Adipocyte (in vitro differentiated cells): Measurements from ENCODE around the gene NR4A2.
A peak's percentile ranks its signal among the peaks of the same experiment; 100 is the strongest.

Experiments used
- DNase-seq: peaks from one replicate; pipeline ENCODE4 v3.0.0-alpha.2; 2015; ENCODE audit warnings: low read depth
- H3K27me3 ChIP-seq: replicated peaks from 2 replicates; pipeline ENCODE4 v1.7.0; 2013; ENCODE audit warnings: mild to moderate bottlenecking, low read length, moderate library complexity; ENCODE audit not compliant: control insufficient read depth, insufficient read depth
- H3K36me3 ChIP-seq: 2 replicates; pipeline ENCODE4 v1.7.0; 2013; ENCODE audit warnings: low read length, mild to moderate bottlenecking, moderate library complexity; ENCODE audit not compliant: control insufficient read depth, insufficient read depth, severe bottlenecking
- H3K4me1 ChIP-seq: 2 replicates; pipeline ENCODE4 v1.7.0; 2013; ENCODE audit warnings: mild to moderate bottlenecking, low read length, moderate library complexity; ENCODE audit not compliant: control insufficient read depth, insufficient read depth
- H3K4me3 ChIP-seq: 2 replicates; pipeline ENCODE4 v1.7.0; 2013; ENCODE audit warnings: mild to moderate bottlenecking, low read length, moderate library complexity
- H3K9ac ChIP-seq: 2 replicates; pipeline ENCODE4 v1.7.0; 2013; ENCODE audit warnings: mild to moderate bottlenecking, low read length, moderate library complexity
- H3K9me3 ChIP-seq: 2 replicates; pipeline ENCODE4 v1.7.0; 2013; ENCODE audit warnings: mild to moderate bottlenecking, low read length, moderate library complexity; ENCODE audit not compliant: control insufficient read depth

Gene NR4A2

GRCh38 chr2:156332534-156333273 lies at the start of gene NR4A2:
Gene NR4A2, minus strand, starts transcription at chr2:156332721. Its CDS starts 2,535 bp downstream, at chr2:156330186.
- H3K27me3 ChIP-seq = no peaks in the 10 kb centered on the region
- peaks cover 15% of the 10 kb centered on the region for H3K4me1 ChIP-seq
- H3K9ac ChIP-seq = peak within 1 kb of the TSS; percentile 91
- H3K9me3 ChIP-seq = no peaks in the 10 kb centered on the region
- peak within 1 kb of the TSS; percentile 95 for H3K4me3 ChIP-seq
- DNase-seq = peak; percentile 95
- H3K36me3 ChIP-seq = no peaks in the 10 kb centered on the region

GRCh38 chr2:156380117-156380645 lies 47.7 kb upstream of the NR4A2 start:
- H3K27me3 ChIP-seq = no peaks in the 10 kb centered on the region
- DNase-seq = no peak
- no peak overlapping the region for H3K4me3 ChIP-seq
- no peaks in the 10 kb centered on the region for H3K9me3 ChIP-seq
- no peaks in the 10 kb centered on the region for H3K36me3 ChIP-seq
- H3K9ac ChIP-seq = no peak overlapping the region
- H3K4me1 ChIP-seq = no peaks in the 10 kb centered on the region

- H3K4me1 ChIP-seq = no peaks in the 10 kb centered on the region
- H3K9me3 ChIP-seq = no peaks in the 10 kb centered on the region
- no peak for DNase-seq
- no peaks in the 10 kb centered on the region for H3K27me3 ChIP-seq
- no peak overlapping the region for H3K4me3 ChIP-seq
- no peaks in the 10 kb centered on the region for H3K36me3 ChIP-seq
- no peak overlapping the region for H3K9ac ChIP-seq
Measured at GRCh38 chr2:156379714-156380113, 47.2 kb upstream of the NR4A2 start.

- H3K36me3 ChIP-seq = no peaks in the 10 kb centered on the region
- H3K9me3 ChIP-seq = no peaks in the 10 kb centered on the region
- no peaks in the 10 kb centered on the region for H3K4me1 ChIP-seq
- no peak overlapping the region for H3K4me3 ChIP-seq
- no peaks in the 10 kb centered on the region for H3K27me3 ChIP-seq
- DNase-seq = no peak
- no peak overlapping the region for H3K9ac ChIP-seq
Measured at GRCh38 chr2:156379071-156379470, 46.5 kb upstream of the NR4A2 start.

- H3K4me1 ChIP-seq = no peaks in the 10 kb centered on the region
- no peaks in the 10 kb centered on the region for H3K9me3 ChIP-seq
- no peaks in the 10 kb centered on the region for H3K36me3 ChIP-seq
- no peaks in the 10 kb centered on the region for H3K27me3 ChIP-seq
- no peak for DNase-seq
- H3K4me3 ChIP-seq = no peak overlapping the region
- H3K9ac ChIP-seq = no peak overlapping the region
Measured at GRCh38 chr2:156366753-156367152, 34.2 kb upstream of the NR4A2 start.

- no peak for DNase-seq
- Histone ChIP-seq H3K4me3 (no peak overlapping the region), H3K36me3 (no peaks in the 10 kb centered on the region), H3K4me1 (no peaks in the 10 kb centered on the region), H3K9me3 (no peaks in the 10 kb centered on the region), H3K9ac (no peak overlapping the region), H3K27me3 (no peaks in the 10 kb centered on the region)
Measured at GRCh38 chr2:156363141-156363540, 30.6 kb upstream of the NR4A2 start.

- H3K27me3 ChIP-seq = no peaks in the 10 kb centered on the region
- H3K4me1 ChIP-seq = peaks cover 8% of the 10 kb centered on the region
- H3K9ac ChIP-seq = no peak overlapping the region
- H3K36me3 ChIP-seq = no peaks in the 10 kb centered on the region
- H3K9me3 ChIP-seq = no peaks in the 10 kb centered on the region
- peak; percentile 36 for DNase-seq
- H3K4me3 ChIP-seq = no peak overlapping the region
Measured at GRCh38 chr2:156356014-156356754, 23.7 kb upstream of the NR4A2 start.

GRCh38 chr2:156352911-156353310 lies 20.4 kb upstream of the NR4A2 start:
- Histone ChIP-seq H3K4me1 (peaks cover 8% of the 10 kb centered on the region), H3K4me3 (no peak overlapping the region), H3K9ac (no peak overlapping the region), H3K27me3 (no peaks in the 10 kb centered on the region), H3K36me3 (no peaks in the 10 kb centered on the region), H3K9me3 (no peaks in the 10 kb centered on the region)
- peak; percentile 60 for DNase-seq

GRCh38 chr2:156350374-156351142 lies 18.0 kb upstream of the NR4A2 start:
- Histone ChIP-seq H3K4me1 (no peaks in the 10 kb centered on the region), H3K9me3 (no peaks in the 10 kb centered on the region), H3K27me3 (no peaks in the 10 kb centered on the region), H3K9ac (no peak overlapping the region), H3K4me3 (no peak overlapping the region), H3K36me3 (no peaks in the 10 kb centered on the region)
- no peak for DNase-seq

- Histone ChIP-seq H3K9me3 (no peaks in the 10 kb centered on the region), H3K4me3 (no peak overlapping the region), H3K4me1 (no peaks in the 10 kb centered on the region), H3K9ac (no peak overlapping the region), H3K36me3 (no peaks in the 10 kb centered on the region), H3K27me3 (no peaks in the 10 kb centered on the region)
- no peak for DNase-seq
Measured at GRCh38 chr2:156349605-156350004, 17.1 kb upstream of the NR4A2 start.

GRCh38 chr2:156349161-156349560 lies 16.6 kb upstream of the NR4A2 start:
- no peaks in the 10 kb centered on the region for H3K27me3 ChIP-seq
- no peaks in the 10 kb centered on the region for H3K4me1 ChIP-seq
- no peak overlapping the region for H3K9ac ChIP-seq
- H3K4me3 ChIP-seq = no peak overlapping the region
- no peak for DNase-seq
- H3K9me3 ChIP-seq = no peaks in the 10 kb centered on the region
- no peaks in the 10 kb centered on the region for H3K36me3 ChIP-seq
